WTC11 (cell line): ENCODE results near the gene HACD1.

ENCODE experiments used
- CREM ChIP-seq: sonication (generic); formaldehyde crosslinking; IDR thresholded peaks from 2 replicates; pipeline ENCODE4 v1.8.1; 2022; ENCODE audit warnings: mild to moderate bottlenecking, missing genetic modification reagents, moderate library complexity
- CTCF ChIP-seq: fragments of 200-600 bp; IDR thresholded peaks from 2 replicates; pipeline ENCODE4 v1.8.0; 2022; ENCODE audit warnings: antibody characterized with exemption
- ESRRA ChIP-seq: sonication (generic); formaldehyde crosslinking; IDR thresholded peaks from 2 replicates; pipeline ENCODE4 v1.8.1; 2022; ENCODE audit warnings: mild to moderate bottlenecking, missing genetic modification reagents, borderline replicate concordance
- NFYB ChIP-seq: sonication (generic); formaldehyde crosslinking; conservative IDR thresholded peaks from 2 replicates; pipeline ENCODE4 v1.8.0; 2022; ENCODE audit warnings: low read depth, missing genetic modification reagents
- NR3C1 ChIP-seq: sonication (generic); formaldehyde crosslinking; conservative IDR thresholded peaks from 2 replicates; pipeline ENCODE4 v1.8.1; 2023; ENCODE audit warnings: low read depth, mild to moderate bottlenecking, missing genetic modification reagents
- TP53 ChIP-seq: sonication (generic); formaldehyde crosslinking; IDR thresholded peaks from 2 replicates; pipeline ENCODE4 v1.8.1; 2023; ENCODE audit warnings: mild to moderate bottlenecking, missing genetic modification reagents
- ZBTB21 ChIP-seq: sonication (generic); formaldehyde crosslinking; IDR thresholded peaks from 2 replicates; pipeline ENCODE4 v1.8.1; 2023; ENCODE audit warnings: mild to moderate bottlenecking, missing genetic modification reagents, borderline replicate concordance
- TF ChIP-seq, protein P1 (sequence below): sonication (generic); formaldehyde crosslinking; IDR thresholded peaks from 2 replicates; pipeline ENCODE4 v1.8.1; 2023; ENCODE audit warnings: mild to moderate bottlenecking, moderate library complexity, missing genetic modification reagents
- TF ChIP-seq, protein P2 (sequence below): sonication (generic); formaldehyde crosslinking; conservative IDR thresholded peaks from 2 replicates; pipeline ENCODE4 v1.8.1; 2023; ENCODE audit warnings: mild to moderate bottlenecking, low read depth, missing genetic modification reagents, moderate library complexity
- TF ChIP-seq, protein P3 (sequence below): sonication (generic); formaldehyde crosslinking; IDR thresholded peaks from 2 replicates; pipeline ENCODE4 v1.8.0; 2022; ENCODE audit warnings: mild to moderate bottlenecking, missing genetic modification reagents
- TF ChIP-seq, protein P4 (sequence below): sonication (generic); formaldehyde crosslinking; IDR thresholded peaks from 2 replicates; pipeline ENCODE4 v1.8.0; 2022; ENCODE audit warnings: mild to moderate bottlenecking, missing genetic modification reagents
- TF ChIP-seq, protein P5 (sequence below): fragments of 250-450 bp; sonication (Bioruptor Pico); IDR thresholded peaks from 2 replicates; pipeline ENCODE4 v1.9.0; 2021; ENCODE audit warnings: mild to moderate bottlenecking

- TF ChIP-seq CTCF (no peak), TP53 (CRISPR knock-in tag) (no peak), CREM (CRISPR knock-in tag) (no peak), ZBTB21 (no peak), NFYB (CRISPR knock-in tag) (no peak), ESRRA (CRISPR knock-in tag) (no peak), NR3C1 (no peak)
- TF ChIP-seq, protein P1, sequence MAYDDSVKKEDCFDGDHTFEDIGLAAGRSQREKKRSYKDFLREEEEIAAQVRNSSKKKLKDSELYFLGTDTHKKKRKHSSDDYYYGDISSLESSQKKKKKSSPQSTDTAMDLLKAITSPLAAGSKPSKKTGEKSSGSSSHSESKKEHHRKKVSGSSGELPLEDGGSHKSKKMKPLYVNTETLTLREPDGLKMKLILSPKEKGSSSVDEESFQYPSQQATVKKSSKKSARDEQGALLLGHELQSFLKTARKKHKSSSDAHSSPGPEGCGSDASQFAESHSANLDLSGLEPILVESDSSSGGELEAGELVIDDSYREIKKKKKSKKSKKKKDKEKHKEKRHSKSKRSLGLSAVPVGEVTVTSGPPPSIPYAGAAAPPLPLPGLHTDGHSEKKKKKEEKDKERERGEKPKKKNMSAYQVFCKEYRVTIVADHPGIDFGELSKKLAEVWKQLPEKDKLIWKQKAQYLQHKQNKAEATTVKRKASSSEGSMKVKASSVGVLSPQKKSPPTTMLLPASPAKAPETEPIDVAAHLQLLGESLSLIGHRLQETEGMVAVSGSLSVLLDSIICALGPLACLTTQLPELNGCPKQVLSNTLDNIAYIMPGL (CRISPR knock-in tag): no peak
- TF ChIP-seq, protein P2, sequence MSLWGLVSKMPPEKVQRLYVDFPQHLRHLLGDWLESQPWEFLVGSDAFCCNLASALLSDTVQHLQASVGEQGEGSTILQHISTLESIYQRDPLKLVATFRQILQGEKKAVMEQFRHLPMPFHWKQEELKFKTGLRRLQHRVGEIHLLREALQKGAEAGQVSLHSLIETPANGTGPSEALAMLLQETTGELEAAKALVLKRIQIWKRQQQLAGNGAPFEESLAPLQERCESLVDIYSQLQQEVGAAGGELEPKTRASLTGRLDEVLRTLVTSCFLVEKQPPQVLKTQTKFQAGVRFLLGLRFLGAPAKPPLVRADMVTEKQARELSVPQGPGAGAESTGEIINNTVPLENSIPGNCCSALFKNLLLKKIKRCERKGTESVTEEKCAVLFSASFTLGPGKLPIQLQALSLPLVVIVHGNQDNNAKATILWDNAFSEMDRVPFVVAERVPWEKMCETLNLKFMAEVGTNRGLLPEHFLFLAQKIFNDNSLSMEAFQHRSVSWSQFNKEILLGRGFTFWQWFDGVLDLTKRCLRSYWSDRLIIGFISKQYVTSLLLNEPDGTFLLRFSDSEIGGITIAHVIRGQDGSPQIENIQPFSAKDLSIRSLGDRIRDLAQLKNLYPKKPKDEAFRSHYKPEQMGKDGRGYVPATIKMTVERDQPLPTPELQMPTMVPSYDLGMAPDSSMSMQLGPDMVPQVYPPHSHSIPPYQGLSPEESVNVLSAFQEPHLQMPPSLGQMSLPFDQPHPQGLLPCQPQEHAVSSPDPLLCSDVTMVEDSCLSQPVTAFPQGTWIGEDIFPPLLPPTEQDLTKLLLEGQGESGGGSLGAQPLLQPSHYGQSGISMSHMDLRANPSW: no peak
- TF ChIP-seq, protein P3, sequence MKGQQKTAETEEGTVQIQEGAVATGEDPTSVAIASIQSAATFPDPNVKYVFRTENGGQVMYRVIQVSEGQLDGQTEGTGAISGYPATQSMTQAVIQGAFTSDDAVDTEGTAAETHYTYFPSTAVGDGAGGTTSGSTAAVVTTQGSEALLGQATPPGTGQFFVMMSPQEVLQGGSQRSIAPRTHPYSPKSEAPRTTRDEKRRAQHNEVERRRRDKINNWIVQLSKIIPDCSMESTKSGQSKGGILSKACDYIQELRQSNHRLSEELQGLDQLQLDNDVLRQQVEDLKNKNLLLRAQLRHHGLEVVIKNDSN (CRISPR knock-in tag): no peak
- TF ChIP-seq, protein P4, sequence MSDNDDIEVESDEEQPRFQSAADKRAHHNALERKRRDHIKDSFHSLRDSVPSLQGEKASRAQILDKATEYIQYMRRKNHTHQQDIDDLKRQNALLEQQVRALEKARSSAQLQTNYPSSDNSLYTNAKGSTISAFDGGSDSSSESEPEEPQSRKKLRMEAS (CRISPR knock-in tag): no peak
- TF ChIP-seq, protein P5, sequence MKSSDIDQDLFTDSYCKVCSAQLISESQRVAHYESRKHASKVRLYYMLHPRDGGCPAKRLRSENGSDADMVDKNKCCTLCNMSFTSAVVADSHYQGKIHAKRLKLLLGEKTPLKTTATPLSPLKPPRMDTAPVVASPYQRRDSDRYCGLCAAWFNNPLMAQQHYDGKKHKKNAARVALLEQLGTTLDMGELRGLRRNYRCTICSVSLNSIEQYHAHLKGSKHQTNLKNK (CRISPR knock-in tag): no peak
These were observed 59.7 kb downstream of the HACD1 start for GRCh38 chr10:17557459-17557858.
